GM21447 (cell line): ENCODE data around the gene VSIG8.

Source experiments
- ATAC-seq: cut with Tn5 transposase; IDR thresholded peaks from one replicate; pipeline ENCODE4 v1.9.1; 2021; ENCODE audit not compliant: unreplicated experiment

The VSIG8 gene

DNA sequence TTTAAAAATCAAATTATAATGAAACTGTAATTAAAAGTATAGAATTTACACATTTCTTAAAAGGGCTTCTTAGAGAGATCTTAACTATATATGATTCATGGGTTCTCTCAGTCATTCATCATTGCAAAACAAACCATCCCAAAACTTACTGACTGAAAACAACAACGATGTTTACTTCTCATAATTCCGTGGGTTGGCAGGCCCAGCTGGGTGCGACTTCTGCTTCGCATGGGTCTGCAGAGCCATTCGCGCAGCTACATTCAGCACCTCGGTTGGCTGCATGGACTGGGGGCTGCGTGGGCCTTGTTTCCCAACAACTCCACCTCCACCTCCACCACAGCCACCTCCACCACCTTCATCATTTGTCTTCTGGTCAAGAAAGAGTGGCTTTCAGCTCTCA is 31.7 kb downstream of the VSIG8 start:
- ATAC-seq: no peak

DNA sequence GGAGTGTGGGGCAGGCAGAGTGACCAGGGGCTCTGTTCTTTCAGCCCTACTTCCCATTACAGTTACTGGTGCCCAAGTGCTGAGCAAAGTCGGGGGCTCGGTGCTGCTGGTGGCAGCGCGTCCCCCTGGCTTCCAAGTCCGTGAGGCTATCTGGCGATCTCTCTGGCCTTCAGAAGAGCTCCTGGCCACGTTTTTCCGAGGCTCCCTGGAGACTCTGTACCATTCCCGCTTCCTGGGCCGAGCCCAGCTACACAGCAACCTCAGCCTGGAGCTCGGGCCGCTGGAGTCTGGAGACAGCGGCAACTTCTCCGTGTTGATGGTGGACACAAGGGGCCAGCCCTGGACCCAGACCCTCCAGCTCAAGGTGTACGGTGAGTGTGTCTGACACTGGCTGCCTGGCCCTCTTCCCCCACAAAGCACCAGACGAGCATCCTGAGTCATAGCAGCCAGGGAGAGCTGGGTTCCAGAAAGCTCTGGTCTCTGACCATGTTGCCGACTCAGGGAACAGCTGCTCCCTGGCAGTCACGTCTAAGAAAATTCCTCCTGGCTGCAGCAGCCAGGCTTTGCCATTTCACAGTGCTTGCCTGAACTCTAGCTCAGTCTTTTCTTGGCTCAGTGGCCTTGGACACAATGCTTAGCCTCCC is 32.5 kb downstream of the VSIG8 start:
- no peak for ATAC-seq

DNA sequence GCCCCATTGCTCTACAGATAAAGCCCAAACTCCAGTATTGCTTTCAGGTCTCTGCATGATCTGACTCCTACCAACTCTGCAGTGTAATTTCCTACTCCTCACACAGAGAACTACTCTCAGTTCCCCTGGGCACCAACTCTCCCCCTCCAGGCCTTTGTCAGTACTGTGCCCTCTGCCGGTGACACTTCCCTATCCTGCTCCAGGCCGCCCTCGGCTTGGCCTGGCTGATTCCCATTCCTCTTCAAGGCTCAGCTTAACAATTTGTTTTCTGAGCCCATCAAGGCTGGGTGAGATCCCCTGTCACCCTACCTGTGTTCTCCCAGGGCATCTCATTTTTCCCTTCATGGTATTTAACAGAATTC is 33.2 kb downstream of the VSIG8 start:
- peak; percentile 68 for ATAC-seq

DNA sequence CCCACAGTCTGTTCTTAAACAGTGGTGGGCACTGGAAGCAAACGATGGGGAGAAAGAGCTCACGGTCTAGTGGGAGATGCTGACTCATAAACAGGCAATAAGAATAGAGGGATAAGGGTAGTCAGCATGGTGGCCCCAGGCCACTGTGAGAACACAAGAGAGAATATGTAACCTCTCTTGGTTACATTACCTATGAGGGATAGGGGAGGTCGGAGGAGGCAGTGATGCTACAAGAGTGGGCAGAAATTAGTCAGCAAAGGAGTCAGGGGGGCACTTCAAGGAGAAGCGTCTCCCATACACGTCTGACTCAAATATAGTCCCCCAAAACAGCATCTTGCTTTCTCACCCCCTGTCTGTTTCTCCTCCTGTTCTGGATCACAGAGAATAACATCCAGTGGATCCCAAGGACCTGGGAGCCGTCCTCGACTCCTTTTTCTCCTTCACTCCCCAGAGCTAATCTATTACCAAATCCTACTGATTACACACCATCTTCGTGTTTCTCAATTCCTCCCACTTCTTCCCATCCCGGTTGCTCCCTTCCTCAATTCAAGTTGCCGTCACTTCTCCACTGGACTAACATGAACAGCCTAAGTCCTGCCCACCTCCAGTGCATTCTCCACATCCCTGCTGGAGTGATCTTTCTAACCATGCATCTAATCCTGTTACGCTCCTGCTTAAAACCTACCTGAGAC is 33.7 kb downstream of the VSIG8 start:
- no peak for ATAC-seq

DNA sequence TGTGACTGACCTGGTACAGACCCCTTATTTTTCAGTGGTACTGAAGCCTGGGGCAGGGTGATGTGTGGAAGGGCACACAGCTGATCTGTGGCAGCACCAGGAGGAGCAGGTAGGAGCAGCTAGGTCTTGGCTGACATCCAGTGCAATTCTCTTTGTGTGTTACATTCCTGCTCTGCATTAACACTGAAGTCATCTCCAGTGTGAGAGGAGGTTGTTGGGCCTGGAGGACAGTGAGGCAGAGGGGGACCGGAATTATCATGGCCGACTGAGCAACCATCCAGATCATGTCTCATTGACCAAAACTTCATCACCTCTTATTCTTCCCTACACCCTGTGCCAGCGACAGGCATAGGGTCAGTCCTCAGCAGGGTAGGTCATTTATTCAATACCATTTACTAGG is 34.3 kb downstream of the VSIG8 start:
- ATAC-seq: no peak

DNA sequence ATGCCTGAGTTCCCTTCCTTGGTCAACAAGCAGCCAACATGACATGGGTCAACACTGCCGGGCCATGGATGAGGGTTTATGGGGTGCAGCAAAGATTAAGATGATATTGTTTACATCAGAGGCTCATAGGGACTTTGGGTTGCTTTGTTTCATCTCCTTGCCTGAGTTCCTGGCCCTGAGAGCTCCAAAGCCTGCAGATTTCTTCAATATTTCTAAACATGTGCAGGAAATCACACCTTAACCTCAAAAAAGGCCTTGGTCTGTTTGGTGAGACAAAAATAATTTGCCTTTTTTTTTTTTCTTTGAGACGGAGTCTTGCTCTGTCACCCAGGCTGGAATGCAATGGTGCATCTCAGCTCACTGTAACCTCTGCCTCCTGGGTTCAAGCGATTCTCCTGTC is 34.9 kb downstream of the VSIG8 start:
- no peak for ATAC-seq

DNA sequence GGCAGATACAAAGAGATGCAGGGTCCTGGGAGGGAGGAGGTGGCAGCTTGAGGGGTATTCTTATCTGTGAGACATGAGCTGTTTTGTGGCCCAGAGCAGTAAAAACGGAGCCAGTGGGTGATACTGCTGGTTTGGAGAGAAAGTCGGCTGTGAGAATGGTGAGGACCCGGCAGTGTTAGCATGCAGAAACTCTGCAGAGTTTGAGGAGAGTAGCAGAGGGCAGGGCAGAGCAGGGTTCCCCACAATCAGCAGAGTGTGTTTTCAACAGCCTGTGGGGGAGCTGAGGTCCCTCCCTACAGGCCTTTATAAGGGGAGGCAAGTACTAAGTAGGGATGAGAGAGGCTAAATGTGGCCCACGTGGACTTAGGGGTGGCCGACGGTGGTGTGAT is 35.4 kb downstream of the VSIG8 start:
- no peak for ATAC-seq

DNA sequence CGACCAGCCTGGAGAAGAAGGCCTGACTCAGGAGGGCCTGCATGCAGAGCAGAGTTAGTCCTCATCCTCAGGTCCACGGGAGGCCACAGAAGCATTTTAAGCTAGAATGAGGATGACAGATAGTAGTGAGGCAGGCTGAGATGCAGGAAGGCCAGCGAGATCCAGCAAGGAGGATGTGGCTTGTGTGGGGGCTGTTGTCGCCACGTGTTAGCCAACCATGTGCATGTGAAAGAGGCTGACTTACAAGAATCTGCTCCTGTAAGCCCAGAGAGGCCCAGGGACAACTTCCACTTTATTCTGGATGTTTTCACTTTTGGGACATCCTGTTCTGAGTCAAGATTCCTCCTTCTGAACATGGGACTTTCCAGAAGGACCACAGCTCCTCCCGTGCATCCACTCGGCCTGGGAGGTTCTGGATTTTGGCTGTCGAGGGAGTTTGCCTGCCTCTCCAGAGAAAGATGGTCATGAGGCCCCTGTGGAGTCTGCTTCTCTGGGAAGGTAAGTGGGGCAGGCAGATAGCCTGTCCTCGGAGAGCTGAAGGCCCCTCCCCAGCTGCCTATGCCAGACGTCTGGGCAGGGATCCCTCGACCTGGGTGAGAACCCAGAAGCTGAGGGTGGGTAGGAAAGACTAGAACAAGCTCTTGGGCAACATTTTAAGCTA is 35.9 kb downstream of the VSIG8 start, which contains the start of gene SLAMF8:
SLAMF8 (plus strand) TSS at position 433 of the 661 bp plus-strand sequence; CDS start at position 459, 26 bp downstream.
- ATAC-seq: peak; percentile 52

DNA sequence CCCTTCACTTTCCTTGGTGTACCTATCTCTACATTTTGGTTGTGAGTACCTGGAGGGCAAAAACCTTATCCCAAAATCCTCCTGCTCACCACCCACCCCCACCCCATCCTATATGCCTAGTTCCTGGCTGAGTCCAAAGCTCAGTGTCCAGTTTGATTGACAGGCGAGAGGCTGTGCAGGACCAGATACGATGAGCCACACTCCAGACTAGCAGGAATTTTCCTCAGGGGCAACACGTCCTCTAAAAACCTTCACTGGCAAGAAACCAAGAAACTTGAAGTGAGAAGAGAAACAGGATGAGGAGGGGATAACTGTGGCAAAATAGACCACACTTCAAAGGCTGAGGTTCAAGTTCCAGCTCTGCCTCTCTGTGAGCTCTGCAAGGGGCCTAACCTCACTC is 36.9 kb downstream of the VSIG8 start:
- ATAC-seq: no peak

DNA sequence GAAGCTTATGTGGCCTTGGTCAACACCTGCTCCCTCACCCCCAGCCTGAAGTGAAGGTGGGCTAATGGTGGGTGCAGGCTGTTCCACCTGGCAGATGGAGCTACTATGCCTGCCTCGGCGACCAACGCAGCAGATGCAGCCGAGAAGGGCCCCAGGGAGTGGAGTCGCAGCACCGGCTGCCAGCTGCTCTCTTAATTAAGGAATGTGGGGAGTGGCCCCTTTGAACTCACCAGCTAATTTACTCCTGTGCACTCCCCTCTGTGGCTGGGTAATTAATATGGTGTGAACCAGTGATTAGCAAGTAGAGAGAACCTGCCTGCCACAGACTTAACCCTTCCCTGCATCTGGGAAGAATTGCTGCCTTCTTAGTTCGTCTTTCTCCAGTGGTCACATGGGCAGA is 39.1 kb downstream of the VSIG8 start:
- ATAC-seq: no peak

DNA sequence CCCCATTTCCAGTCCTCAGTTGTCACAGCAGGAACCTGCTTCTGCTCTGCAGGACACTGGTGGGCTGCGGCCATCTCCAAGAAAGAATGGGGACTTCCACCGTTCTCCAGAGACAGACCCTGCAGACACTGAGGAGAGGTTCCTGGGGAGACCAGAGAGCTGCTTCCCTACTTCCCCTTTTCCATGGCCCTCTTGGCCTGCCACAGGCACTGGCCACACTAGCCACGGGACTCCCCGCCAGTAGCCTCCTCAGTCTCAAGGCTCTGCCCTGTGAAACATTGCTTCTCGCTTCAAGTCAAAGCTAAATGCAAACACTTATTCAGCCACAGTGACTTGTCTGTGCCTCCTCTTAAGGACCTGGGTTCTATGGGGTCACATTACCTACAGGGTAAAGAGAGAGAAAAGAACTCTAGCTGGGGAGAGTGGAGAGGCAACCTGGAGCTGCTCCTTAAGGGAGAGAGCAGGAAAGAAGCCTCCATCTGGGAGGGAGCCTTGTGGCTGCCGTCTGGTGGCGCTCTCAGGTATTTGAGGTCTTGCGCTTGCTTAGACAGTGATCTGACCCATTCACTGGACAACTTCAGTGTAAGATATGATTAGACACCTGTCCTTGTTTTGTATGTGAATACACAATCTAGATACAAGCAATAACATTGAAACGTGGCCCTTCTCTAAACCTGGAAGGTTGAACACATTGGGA is 41.1 kb downstream of the VSIG8 start:
- ATAC-seq: no peak

DNA sequence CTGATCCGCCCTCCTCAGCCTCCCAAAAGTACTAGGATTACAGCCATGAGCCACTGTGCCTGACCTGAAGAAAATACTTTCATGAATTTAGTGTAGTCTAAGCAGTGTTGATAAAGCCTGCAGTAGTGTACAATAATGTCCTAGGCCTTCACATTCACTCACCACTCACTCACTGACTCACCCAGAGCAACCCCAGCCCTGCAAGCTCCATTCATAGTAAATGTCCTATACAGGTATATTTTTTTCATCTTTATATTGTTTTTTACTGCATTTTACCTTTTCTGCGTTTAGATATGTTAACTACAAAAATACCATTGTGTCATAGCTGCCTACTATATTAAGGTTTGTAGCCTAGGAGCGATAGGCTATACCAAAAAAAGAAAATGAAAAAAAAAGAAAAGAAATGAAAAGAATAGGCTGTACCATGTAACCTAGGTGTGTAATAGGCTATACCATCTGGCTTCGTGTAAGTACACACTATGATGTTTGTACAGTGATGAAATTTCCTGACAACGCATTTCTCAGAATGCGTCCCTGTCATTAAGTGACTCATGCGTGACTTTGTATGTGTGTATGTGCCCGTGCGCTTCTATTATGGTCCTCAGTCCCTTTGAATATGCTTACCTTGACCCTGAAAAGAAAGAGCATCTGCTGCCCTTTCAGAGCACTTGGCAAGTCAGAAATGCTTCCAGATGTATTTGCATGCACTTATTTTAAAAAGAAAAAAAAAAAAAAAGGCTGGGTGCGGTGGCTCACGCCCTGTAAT is 45.0 kb downstream of the VSIG8 start:
- no peak for ATAC-seq

DNA sequence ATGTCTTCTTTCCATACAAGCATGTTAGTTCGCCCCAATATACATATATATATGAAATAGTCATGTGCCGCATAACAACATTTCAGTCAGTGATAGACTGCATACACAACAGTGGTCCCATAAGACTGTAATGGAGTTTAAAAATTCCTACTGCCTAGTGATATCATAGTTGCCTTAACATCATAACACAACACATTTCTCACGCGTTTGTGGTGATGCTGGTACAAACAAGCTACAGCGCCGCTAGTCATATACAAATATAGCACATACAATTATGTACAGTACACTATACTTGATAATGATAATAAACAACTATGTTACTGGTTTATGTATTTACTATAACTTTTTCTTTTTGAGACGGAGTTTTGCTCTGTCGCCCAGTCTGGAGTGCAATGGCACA is 46.5 kb downstream of the VSIG8 start:
- no peak for ATAC-seq

DNA sequence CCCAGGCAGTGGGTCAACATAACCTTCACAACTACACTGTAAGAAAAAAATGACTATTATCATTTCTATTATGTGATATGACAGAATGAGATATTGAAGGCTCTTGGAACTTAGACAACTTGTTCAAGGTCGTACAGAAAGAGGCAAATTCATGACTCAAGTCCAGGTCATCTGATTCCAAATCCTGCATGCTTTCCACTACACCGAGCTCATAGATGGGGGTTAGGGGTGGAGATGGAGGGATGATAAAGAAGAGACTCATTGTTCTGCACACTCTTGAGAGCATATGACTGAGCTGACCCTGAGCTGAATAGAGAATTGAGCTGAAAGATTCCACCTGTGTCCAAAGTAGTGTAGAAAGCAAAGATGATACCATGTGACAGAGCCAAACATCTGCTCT is 57.5 kb downstream of the VSIG8 start:
- no peak for ATAC-seq
